Stimulated activated CD8-positive, alpha-beta memory T cell treated with anti-CD3 and anti-CD28 coated beads, Interleukin-15, amount 100 ng/mL, for 1 hour (primary cell): ENCODE results near the gene DNAH5.

ENCODE experiments used
- DNase-seq: peaks from one replicate; pipeline ENCODE4 v3.0.0-alpha.2; 2020; ENCODE audit warnings: low read depth

Gene DNAH5

GRCh38 chr5:13700626-13701025 lies 243.9 kb downstream of the DNAH5 start:
- DNase-seq: no peak

- no peak for DNase-seq
These were observed 245.6 kb downstream of the DNAH5 start for GRCh38 chr5:13698885-13699284.

DNA sequence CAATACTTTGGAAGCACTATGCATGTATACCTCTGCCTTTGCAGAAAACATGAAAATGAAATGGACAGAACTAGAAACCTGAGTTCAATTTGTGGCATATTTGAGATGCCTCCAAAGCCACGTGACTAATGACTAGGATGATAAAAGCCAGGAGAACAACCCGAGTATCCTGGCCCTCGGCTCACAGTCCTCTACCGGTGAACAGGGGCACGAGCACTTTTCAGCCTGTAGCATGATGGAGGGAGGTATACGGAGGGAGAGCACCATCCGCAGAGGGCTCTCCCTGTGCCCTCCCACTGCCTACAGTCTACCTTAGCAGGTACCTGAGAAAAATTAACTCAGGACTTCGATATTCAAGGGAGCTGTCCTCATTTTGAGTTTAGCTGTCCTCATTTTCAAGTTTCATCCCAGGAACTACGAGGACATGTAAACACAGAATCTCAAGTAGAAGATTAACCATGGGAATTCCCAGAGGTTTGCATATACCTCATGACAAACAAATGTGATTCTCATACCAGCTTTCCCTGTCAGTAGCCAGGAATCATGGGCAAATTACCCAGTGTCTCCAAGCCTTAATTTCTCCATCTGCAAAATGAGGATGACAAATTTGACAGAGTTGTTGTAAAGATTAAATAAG lies 249.3 kb downstream of the DNAH5 start:
- DNase-seq: no peak

- DNase-seq: no peak
These were observed 252.3 kb downstream of the DNAH5 start for GRCh38 chr5:13692172-13692571.

- DNase-seq: no peak
These were observed 268.0 kb downstream of the DNAH5 start for GRCh38 chr5:13676531-13676930.

- no peak for DNase-seq
These were observed 270.1 kb downstream of the DNAH5 start for GRCh38 chr5:13674391-13674790.

GRCh38 chr5:13673511-13673910 lies 271.0 kb downstream of the DNAH5 start:
- DNase-seq: no peak

DNA sequence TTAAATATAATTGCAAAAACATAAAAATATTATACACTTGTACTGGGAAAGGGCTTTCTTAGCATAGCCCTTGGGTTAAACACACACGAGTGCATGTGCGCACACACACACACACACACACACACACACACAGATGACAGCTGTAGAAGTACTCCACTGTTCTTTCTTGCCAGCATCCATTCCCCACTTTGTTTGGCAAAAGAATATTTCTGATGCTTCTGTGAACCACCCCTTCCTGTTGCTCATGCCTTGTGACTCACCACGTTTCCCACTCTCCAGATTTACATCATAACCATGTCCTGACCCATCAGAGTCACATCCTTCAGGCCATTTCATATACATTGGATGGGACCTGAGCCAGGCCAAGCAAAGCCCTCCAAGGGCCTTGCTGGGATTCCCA lies 280.1 kb downstream of the DNAH5 start:
- DNase-seq: no peak

GRCh38 chr5:13662626-13663025 lies 281.9 kb downstream of the DNAH5 start:
- no peak for DNase-seq

DNA sequence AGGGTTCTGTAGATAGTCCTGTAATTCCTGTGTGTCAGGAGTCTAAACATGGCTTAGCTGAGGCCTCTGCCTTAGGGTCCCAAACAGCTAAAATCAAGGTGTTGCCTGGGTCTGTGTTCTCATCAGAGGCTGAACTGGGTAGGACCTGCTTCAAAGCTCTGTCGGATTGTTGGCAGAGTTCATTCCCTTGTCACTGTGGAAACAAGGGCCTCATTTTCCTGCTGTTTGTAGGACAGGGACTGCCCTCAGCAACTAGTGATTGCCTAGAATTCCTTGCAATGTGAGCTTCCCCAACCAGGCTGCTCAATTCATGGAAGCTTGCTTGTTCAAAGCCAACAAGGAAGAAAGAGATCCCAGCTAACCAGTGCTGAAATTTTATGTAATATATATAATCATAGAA lies 283.2 kb downstream of the DNAH5 start:
- no peak for DNase-seq

DNA sequence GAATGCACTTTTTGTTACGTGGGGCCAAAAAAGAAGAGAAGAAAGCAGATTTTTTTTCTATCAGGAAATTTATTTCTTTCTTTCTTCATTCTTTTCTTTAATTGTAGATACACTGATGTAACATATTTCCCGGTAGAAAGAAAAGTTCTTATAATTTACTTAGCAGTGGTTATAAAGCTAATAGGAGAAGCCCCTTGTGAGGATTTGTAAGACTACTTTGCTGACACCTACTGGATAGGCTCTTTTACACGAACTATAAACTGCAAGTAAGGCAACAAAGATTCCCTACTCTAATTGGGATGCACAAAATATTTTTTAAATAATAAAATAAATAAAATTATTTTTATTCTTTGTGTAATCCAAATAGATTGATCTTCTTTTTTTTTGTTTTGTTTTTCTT lies 284.4 kb downstream of the DNAH5 start:
- DNase-seq: no peak

GRCh38 chr5:13659391-13659790 lies 285.1 kb downstream of the DNAH5 start:
- no peak for DNase-seq

DNA sequence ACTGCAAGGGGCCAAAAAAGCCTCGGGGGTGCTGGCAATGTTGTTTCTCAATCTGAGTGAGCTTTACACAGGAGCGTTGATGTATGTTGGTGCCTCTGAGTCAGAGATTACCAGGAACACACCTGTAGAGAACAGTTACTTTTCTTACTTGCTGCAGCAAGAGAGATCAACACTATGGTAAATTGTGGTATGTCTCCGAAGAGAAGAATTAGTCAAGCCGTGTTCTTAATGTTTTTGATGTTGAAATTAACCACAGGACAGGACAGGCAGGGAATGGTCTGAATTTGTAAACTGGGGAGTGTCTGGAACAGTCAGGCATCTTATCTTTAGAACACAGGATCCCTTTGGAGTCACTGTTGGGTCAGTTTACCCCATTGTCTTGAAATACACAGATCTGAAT lies 285.7 kb downstream of the DNAH5 start:
- DNase-seq: no peak

GRCh38 chr5:13658152-13658551 lies 286.3 kb downstream of the DNAH5 start:
- DNase-seq: no peak

- no peak for DNase-seq
These were observed 290.8 kb downstream of the DNAH5 start for GRCh38 chr5:13653709-13654108.

DNA sequence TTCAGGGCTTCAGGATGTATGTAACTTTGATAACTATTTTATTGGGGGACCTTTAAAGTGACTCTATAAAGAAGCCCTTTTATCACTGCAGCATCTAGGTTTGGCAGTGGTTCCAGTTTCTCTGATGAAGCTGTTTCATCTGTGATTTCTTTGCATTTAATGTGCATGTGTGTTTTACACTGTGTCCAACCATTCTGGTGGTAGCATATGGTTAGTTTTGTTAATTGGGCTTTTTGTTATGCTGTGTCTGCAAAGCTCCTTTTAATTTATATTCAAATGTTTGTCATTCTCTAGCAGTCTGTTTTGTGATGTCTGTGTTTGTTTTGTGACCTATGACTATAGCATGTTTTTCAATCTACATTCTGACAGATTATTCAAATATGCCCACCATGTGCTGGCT lies 294.8 kb downstream of the DNAH5 start:
- no peak for DNase-seq

GRCh38 chr5:13648822-13649221 lies 295.7 kb downstream of the DNAH5 start:
- no peak for DNase-seq

- DNase-seq: no peak
These were observed 300.8 kb downstream of the DNAH5 start for GRCh38 chr5:13643734-13644133.

GRCh38 chr5:13643196-13643595 lies 301.3 kb downstream of the DNAH5 start:
- no peak for DNase-seq
